Measurements from ENCODE around the gene GAA. TPM values are rescaled to one million over a fixed set of nuclear protein-coding genes. Genes with fewer than 3 reads are reported as not detected.

Gene GAA
- total RNA-seq, 1 experiment from 2014 or later = 131 TPM

- Histone ChIP-seq H3K36me3 (ENCODE audit: control insufficient read depth in 1 of 2, insufficient read depth in 2 of 2, low read length in 2 of 2) (no peaks in the 10 kb centered on the region; a peak in 1 of 4 replicates), H3K4me1 (ENCODE audit: control insufficient read depth in 1 of 2, insufficient read depth in 2 of 2, low read length in 2 of 2) (no peaks in the 10 kb centered on the region), H2AFZ (ENCODE audit: low read depth, low read length, poor library complexity, severe bottlenecking) (no peak overlapping the region), H3K4me3 (replicated peaks in 1 of 2; ENCODE audit: low read depth in 1 of 2, low read length in 2 of 2) (no peak overlapping the region), H3K27me3 (ENCODE audit: insufficient read depth, low read length) (no peaks in the 10 kb centered on the region), H3K27ac (ENCODE audit: low read depth, low read length) (no peak overlapping the region), H4K20me1 (ENCODE audit: insufficient read depth) (no peaks in the 10 kb centered on the region), H3K9me3 (ENCODE audit: control insufficient read depth in 1 of 2, insufficient read depth in 1 of 2, low read depth in 1 of 2, low read length in 2 of 2) (no peaks in the 10 kb centered on the region), H3K4me2 (ENCODE audit: low read length) (no peak overlapping the region), H3K79me2 (ENCODE audit: insufficient read depth, low read length) (no peaks in the 10 kb centered on the region), H3K9ac (ENCODE audit: low read length) (no peak overlapping the region), H3K9me2 (ENCODE audit: insufficient read depth) (no peaks in the 10 kb centered on the region)
- ChIA-PET RAD21 (ENCODE audit: low non-redundant PET in 1 of 2, low total read pairs in 2 of 2, uncharacterized antibody in 2 of 2, unreplicated experiment in 2 of 2) (no interaction called here), CTCF (interaction anchor here (1.4 to 3.6 kb wide), 3 partner anchors 9 to 14 kb away, joined by 3 to 18 read pairs (median 8); partner anchors contain the start of gene GAA), POLR2A (interaction anchor here (1.1 kb wide), 1 partner anchor 14 kb away, joined by 4 read pairs; the partner anchor contains the start of gene GAA)
- no peak for ATAC-seq
- BruUV-seq (replicated peaks) = no TSS peak
- intact Hi-C loops (cut with micrococcal nuclease) = no loop called here
- DNase-seq (ENCODE audit: low read depth, low spot score) = no peak
- no peak for TF ChIP-seq SIN3A (IDR thresholded peaks at IDR 0.05; ENCODE audit: low read depth)
These were observed 13.8 kb downstream of the GAA start for GRCh38 chr17:80115159-80115558.

- no peaks in the 10 kb centered on the region for H3K27me3 ChIP-seq (ENCODE audit: insufficient read depth, low read length)
- no peaks in the 10 kb centered on the region for H3K9me2 ChIP-seq (ENCODE audit: insufficient read depth)
- TF ChIP-seq POLR2AphosphoS5 (IDR thresholded peaks at IDR 0.05; ENCODE audit: low read depth, low read length) = no peak
- no peak for TF ChIP-seq EZH2 (IDR thresholded peaks at IDR 0.05)
- TF ChIP-seq, protein P1, sequence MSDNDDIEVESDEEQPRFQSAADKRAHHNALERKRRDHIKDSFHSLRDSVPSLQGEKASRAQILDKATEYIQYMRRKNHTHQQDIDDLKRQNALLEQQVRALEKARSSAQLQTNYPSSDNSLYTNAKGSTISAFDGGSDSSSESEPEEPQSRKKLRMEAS (IDR thresholded peaks at IDR 0.05) = no peak
- TF ChIP-seq ZNF274 (IDR thresholded peaks at IDR 0.05; ENCODE audit: low read depth, low read length) = no peak
- TF ChIP-seq SIN3A (IDR thresholded peaks at IDR 0.05; ENCODE audit: low read depth) = no peak
- no peak for TF ChIP-seq ZFX (IDR thresholded peaks at IDR 0.05)
- TF ChIP-seq, protein P2, sequence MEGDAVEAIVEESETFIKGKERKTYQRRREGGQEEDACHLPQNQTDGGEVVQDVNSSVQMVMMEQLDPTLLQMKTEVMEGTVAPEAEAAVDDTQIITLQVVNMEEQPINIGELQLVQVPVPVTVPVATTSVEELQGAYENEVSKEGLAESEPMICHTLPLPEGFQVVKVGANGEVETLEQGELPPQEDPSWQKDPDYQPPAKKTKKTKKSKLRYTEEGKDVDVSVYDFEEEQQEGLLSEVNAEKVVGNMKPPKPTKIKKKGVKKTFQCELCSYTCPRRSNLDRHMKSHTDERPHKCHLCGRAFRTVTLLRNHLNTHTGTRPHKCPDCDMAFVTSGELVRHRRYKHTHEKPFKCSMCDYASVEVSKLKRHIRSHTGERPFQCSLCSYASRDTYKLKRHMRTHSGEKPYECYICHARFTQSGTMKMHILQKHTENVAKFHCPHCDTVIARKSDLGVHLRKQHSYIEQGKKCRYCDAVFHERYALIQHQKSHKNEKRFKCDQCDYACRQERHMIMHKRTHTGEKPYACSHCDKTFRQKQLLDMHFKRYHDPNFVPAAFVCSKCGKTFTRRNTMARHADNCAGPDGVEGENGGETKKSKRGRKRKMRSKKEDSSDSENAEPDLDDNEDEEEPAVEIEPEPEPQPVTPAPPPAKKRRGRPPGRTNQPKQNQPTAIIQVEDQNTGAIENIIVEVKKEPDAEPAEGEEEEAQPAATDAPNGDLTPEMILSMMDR (IDR thresholded peaks at IDR 0.05 in 2 of 3, conservative IDR thresholded peaks at IDR 0.05 in 1 of 3; ENCODE audit: borderline replicate concordance in 1 of 3, insufficient read depth in 1 of 3, low read depth in 2 of 3, low read length in 2 of 3) = no peak
- no peak for TF ChIP-seq YY1 (IDR thresholded peaks at IDR 0.05; ENCODE audit: extremely low read depth, insufficient replicate concordance, low read depth, low read length)
- TF ChIP-seq TCF7L2 (IDR thresholded peaks at IDR 0.05; ENCODE audit: borderline replicate concordance, extremely low read depth, insufficient read depth, insufficient read length) = no peak
- no peak for TF ChIP-seq ELF1 (IDR thresholded peaks at IDR 0.05; ENCODE audit: borderline replicate concordance, low read depth)
- TF ChIP-seq POLR2A (IDR thresholded peaks at IDR 0.05; ENCODE audit: borderline replicate concordance, extremely low read depth, insufficient read depth, insufficient read length) = no peak
- no peak for TF ChIP-seq CBX3 (IDR thresholded peaks at IDR 0.05; ENCODE audit: low read depth)
- TF ChIP-seq, protein P3, sequence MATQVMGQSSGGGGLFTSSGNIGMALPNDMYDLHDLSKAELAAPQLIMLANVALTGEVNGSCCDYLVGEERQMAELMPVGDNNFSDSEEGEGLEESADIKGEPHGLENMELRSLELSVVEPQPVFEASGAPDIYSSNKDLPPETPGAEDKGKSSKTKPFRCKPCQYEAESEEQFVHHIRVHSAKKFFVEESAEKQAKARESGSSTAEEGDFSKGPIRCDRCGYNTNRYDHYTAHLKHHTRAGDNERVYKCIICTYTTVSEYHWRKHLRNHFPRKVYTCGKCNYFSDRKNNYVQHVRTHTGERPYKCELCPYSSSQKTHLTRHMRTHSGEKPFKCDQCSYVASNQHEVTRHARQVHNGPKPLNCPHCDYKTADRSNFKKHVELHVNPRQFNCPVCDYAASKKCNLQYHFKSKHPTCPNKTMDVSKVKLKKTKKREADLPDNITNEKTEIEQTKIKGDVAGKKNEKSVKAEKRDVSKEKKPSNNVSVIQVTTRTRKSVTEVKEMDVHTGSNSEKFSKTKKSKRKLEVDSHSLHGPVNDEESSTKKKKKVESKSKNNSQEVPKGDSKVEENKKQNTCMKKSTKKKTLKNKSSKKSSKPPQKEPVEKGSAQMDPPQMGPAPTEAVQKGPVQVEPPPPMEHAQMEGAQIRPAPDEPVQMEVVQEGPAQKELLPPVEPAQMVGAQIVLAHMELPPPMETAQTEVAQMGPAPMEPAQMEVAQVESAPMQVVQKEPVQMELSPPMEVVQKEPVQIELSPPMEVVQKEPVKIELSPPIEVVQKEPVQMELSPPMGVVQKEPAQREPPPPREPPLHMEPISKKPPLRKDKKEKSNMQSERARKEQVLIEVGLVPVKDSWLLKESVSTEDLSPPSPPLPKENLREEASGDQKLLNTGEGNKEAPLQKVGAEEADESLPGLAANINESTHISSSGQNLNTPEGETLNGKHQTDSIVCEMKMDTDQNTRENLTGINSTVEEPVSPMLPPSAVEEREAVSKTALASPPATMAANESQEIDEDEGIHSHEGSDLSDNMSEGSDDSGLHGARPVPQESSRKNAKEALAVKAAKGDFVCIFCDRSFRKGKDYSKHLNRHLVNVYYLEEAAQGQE (IDR thresholded peaks at IDR 0.05; ENCODE audit: low read depth) = no peak
- no peaks in the 10 kb centered on the region for H3K9me3 ChIP-seq (ENCODE audit: control insufficient read depth in 1 of 2, insufficient read depth in 1 of 2, low read depth in 1 of 2, low read length in 2 of 2)
- no peaks in the 10 kb centered on the region for H3K4me1 ChIP-seq (ENCODE audit: control insufficient read depth in 1 of 2, insufficient read depth in 2 of 2, low read length in 2 of 2)
- CTCF ChIA-PET = interaction anchor here (1.4 to 3.6 kb wide), 2 partner anchors 10 to 15 kb away, joined by 3 to 18 read pairs; partner anchors contain the start of gene GAA
- RAD21 ChIA-PET (ENCODE audit: low non-redundant PET in 1 of 2, low total read pairs in 2 of 2, uncharacterized antibody in 2 of 2, unreplicated experiment in 2 of 2) = no interaction called here
- no peaks in the 10 kb centered on the region for H4K20me1 ChIP-seq (ENCODE audit: insufficient read depth)
- no peak overlapping the region for H3K4me3 ChIP-seq (replicated peaks in 1 of 2; ENCODE audit: low read depth in 1 of 2, low read length in 2 of 2)
- H3K36me3 ChIP-seq (ENCODE audit: control insufficient read depth in 1 of 2, insufficient read depth in 2 of 2, low read length in 2 of 2) = no peaks in the 10 kb centered on the region; a peak in 1 of 4 replicates
- H2AFZ ChIP-seq (ENCODE audit: low read depth, low read length, poor library complexity, severe bottlenecking) = no peak overlapping the region
- BruUV-seq (replicated peaks) = no TSS peak
- DNase-seq (ENCODE audit: low read depth, low spot score) (no peak), ATAC-seq (no peak)
- POLR2A ChIA-PET = no interaction called here
- no peak overlapping the region for H3K4me2 ChIP-seq (ENCODE audit: low read length)
- no peaks in the 10 kb centered on the region for H3K79me2 ChIP-seq (ENCODE audit: insufficient read depth, low read length)
- H3K27ac ChIP-seq (ENCODE audit: low read depth, low read length) = no peak overlapping the region
- no peak overlapping the region for H3K9ac ChIP-seq (ENCODE audit: low read length)
- intact Hi-C loops (cut with micrococcal nuclease) = no loop called here
These were observed 15.0 kb downstream of the GAA start for GRCh38 chr17:80116276-80116920.

Data from HCT116 (cell line).